DMS 273 (cell line): Measurements from ENCODE around the gene HSFY1.
"Not testable (repeated sequence)": the region's sequence is repeated elsewhere in the genome, so short reads cannot be mapped to it uniquely, and the experiment has no call there.

Source experiments
- DNase-seq: peaks from one replicate; lab custom pipeline; 2025; ENCODE audit not compliant: unreplicated experiment; lab: John Stamatoyannopoulos, UW

HSFY1 gene, protein sequence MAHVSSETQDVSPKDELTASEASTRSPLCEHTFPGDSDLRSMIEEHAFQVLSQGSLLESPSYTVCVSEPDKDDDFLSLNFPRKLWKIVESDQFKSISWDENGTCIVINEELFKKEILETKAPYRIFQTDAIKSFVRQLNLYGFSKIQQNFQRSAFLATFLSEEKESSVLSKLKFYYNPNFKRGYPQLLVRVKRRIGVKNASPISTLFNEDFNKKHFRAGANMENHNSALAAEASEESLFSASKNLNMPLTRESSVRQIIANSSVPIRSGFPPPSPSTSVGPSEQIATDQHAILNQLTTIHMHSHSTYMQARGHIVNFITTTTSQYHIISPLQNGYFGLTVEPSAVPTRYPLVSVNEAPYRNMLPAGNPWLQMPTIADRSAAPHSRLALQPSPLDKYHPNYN

DNA sequence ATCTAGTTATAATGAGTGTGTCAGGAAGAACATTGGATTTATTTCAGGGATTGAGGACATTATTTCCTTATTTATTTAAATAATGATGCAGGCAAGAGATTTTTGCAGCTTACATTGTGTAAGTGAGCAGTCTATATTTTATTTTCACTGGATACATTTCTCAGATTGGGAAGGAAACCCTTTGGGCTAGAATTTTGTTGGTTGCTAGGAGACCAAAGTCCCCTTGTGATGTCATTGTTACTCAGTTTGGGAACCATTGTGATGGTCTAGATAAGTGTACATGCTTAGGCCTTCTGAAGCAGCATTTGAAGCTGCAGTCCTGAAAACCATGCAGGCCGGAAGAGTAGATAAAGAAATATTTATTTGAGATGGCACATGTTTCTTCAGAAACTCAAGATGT lies at the start of gene HSFY1:
Gene HSFY1 (plus strand): TSS at position 301 of the 400 bp plus-strand sequence. CDS start 68 bp downstream, at position 369.
- not testable (repeated sequence) for DNase-seq

DNA sequence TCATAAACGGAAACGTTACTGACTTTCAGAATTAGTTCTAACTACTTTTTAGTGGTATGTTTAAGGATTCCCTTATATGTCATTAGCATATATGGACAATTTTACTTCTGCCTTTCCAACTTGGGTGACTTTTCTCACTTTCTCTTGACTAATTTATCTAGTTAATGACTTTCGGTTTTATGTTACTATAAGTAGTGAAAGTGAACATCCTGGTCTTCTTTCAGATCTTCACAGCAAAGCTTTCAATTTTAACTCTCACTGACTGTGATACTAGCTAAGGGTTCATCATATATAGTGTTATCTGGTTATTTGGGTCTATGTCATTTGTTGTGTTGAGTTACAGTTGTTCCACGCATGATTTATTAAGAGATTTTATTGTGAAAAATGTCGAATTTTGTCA lies 42.3 kb upstream of the HSFY1 start:
- not testable (repeated sequence) for DNase-seq

DNA sequence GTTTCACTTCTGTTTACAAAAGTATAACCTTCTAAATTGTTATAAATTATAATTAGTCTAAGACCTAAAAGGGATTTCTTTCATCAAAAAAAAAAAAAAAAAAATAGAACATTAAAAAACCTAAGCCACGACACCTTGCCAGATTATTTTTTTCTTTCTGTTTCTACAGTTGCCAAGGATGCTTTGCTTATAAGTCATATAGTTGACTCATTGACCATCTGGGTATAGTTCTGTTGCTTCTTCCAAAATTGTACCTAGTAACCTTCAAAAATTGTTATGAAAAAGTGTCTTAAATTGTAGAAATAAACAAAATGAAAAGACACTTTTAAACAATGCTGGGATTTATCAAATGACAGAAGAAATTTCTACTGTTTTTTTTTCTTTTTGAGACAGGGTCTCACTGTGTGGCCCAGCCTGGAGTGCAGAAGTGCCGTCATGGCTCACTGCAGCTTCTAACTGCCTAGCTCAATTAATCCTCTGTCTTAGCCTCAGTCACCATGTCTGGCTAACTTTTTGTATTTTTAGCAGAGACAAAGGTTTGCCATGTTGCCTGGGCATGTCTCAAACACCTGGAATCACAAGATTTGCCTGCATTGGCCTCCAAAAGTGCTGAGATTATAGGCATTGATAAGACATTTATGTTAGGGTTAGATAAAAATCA lies 15.4 kb upstream of the HSFY1 start:
- DNase-seq: not testable (repeated sequence)

DNA sequence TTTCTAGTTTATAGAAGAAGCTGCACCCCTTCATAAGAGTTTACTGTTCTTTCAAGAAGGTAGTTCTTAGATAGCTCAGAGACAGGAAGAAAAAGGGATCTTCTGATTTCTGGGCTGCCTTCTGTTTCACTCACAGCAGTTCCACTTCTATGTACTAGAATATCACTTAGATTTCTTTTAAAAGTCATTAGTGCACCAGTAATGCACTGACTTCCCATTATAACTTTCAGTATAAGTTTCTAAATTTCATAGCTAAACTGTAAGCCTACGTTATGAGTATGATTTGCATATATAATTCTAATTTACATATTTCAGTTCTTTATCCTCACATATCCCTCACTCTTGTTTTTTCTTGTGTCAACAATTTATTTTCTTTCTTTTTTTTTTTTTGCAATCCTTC lies 7.6 kb upstream of the HSFY1 start:
- DNase-seq: not testable (repeated sequence)

DNA sequence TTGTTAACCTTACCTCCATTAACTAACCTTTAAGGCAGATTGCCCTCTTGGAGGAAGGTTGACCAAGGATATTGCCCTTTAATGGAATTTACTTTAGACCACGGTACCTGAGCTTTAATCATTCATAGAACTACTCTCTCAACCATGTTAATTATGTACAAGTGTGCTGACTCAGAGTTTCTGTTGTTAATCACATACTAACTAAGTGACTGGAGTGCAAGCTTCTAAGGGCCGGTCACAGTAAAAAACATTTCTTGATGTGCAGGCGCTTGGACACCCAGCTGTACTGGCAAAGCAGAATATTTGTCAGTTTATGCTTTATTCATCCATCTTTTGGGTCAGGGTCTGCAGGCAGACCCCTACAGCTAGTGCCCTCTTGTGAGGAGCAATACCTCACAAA lies 6.6 kb downstream of the HSFY1 start:
- DNase-seq: not testable (repeated sequence)

DNA sequence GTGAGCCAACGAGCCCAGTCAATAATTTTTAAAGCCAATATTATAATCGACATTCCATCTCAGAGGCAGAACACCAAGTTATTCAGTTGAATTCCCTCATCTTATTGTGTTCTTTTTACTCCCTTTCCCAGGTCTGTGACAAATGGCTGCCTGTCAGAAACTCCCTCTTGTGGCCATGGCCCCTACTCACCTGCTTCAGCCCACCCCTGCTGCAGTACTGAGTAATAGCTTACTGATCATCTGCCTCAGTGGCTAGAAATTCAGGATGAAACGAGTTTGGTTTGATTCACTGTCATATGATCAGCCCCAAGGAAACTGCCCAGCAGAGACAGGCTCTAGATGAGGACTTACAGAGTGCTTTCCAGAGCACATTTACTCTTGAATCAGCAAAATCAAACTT lies 19.4 kb downstream of the HSFY1 start:
- DNase-seq: not testable (repeated sequence)
